GM18861 (cell line): Measurements from ENCODE around the gene CIB2.

Source experiments
- ATAC-seq: cut with Tn5 transposase; IDR thresholded peaks from one replicate; pipeline ENCODE4 v1.9.1; 2021; ENCODE audit not compliant: unreplicated experiment

The CIB2 gene

DNA sequence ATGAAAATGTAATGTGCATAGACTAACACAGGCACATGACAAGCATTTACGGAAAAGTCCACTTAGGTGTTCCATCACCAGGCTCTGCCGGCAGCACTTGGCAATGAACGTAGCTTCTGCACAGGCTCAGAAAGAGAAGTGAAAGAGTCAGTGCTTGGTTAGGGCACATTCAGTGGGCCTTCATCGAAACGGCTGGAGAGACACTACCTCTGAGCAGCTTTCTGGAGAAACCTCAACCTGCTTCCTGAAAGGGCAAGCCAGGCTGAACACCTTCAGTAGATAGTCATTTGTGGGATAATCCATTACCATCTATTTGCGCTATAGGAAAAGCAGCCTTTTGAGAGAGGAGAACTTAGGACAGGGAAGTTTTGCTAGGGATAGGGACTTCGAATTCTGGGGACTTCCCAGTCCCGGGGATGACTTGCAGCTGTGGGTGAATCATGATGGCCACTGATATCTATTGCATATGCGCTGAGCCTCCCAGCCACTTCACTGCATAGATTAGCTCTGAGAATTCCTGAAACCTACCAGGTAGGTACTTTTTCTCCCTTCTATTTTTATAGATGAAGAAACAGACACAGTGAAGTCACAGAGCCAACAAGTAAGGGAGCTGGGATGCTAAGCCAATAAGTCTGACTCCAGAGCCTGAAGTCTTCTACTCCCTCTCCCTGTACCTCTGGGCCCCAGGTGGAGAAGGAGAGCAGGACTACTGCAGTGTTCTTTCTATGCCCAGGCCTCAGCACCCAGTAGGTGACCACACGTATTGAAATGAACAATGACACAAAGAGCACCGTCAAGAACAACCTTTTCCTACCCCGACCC, 43.1 kb downstream of the CIB2 start:
- ATAC-seq: peak; percentile 78

DNA sequence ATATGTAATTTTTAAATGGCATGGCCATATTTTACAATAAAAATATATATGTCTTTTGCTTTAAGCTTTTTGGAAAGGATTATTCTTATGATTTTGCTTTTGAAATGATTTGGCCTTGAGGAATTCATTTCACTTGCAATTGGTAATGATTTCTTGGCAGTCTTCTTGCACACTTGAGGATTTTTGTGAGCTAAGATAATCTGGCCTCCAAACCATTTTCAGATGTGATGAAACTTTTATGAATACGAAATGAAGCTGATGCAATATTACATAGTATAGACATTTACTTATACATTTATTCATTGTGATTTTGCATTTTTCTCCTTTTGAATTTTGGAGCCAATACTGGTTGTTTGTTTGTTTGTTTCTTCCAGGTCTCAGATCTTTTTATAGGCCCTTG, 45.3 kb downstream of the CIB2 start:
- no peak for ATAC-seq

DNA sequence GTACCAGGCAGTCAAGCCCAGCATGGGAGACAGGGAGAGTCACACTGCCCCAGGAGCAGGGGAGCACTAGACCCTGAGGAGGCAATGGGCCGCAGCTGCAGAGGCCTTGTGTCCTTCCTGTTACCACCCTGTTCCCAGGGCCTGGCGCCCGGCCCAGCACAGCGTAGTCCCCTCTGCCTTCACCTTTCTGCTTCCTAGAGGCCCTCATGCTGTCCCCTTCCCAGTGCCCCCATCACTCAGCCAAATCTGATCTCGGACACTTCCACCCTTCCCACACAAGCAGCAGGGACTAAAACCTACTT, 46.8 kb downstream of the CIB2 start:
- no peak for ATAC-seq

DNA sequence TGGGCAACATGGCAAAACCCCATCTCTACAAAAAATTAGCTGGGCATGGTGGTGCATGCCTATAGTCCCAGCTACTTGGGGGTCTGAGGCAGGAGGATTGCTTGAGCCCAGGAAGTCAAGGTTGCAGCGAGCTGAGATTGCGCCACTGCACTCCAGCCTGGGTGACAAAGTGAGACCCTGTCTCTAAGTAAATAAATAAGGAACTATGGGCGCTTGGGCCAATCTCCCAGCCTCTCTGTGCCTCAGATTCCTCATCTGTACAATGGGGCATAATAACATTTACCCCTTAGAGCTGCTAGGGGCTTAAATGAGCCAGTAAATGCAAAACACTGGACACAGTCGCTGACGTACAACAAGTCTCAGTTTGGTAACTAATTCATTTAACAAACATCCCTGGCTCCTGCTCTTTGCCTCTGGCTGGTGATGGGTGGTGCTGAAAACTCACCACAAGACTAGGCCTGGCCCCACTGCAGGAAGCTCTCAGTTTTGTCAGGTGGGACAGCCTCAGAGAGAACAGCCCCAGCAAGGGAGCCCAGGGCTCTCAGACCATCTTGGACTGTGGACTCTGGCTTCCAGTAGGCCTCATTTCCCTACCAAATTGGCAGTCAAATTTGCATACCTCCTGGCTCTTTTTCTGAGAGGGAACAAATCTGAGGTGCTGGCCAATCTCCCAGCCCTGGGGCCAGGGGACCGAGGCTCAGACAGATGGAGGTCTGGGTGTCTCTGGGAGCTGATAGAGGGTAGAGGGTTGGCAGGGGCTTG, 47.4 kb downstream of the CIB2 start:
- no peak for ATAC-seq

DNA sequence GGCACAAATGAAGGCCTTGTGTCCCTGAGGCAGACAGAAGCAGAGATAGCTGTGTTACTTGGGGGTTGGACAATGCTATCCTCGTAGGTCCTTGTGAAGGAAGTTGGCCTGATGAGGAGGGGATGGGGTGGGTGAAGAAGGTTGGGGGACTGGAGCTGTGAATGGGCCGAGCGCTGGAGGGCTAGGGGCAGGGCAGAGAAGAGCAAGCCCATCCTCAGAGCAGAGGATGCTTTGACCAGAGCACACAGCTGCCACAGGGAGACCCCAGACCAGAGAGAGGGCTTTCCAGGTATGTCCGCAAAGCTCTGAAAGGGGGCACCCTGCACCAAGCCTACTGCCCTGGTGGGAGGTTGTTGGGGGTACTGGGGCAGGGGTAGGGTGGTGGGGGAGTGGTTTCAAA, 48.1 kb downstream of the CIB2 start:
- ATAC-seq: no peak

DNA sequence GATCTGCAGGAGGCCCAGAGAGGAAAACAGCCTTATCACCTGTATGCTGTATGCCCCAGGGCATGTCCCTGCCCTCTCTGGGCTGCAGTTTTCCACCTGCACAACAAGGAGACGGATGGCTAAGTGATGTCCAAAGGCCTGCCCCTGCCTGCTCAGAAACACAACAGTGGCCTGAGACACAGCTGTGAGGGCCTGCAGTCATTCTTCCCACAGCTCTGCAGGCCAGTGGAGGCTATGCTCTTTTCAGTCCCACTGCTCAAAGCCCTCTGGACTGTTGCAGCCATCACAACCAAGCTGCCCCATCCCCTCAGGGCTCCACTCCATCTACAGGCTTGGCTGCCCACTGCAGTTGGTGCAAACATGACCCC, 48.5 kb downstream of the CIB2 start:
- ATAC-seq: no peak

DNA sequence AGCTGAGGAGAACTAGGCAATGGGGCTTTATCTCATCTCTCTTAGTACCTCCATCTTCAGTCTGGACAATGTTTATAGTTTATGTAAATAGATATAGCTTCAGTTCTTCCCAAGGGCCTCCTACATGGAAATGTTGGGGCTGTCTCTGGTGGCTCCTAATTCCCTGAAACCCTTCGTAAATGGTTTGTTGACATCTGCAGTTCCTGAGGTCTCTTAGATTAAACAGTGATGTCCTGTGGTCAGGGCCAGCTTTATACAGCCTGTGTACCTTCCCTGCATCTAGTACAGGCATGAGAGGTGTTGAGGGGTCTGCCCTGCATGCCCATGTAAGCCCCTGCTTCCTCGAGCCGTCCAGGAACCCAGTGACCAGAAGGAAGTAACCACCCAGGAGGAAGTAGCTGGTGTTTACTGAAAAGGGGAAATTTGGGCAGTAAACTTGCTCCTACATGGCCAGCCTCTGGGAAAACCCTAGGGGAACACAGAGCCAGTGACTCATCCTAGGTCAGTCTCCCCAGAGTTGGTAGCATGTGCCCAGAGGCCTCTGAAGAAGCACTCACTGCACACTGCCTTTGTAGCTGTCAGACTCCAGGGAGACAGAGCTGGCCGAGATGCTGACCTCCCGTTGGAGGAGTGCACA, 49.0 kb downstream of the CIB2 start:
- ATAC-seq: no peak

DNA sequence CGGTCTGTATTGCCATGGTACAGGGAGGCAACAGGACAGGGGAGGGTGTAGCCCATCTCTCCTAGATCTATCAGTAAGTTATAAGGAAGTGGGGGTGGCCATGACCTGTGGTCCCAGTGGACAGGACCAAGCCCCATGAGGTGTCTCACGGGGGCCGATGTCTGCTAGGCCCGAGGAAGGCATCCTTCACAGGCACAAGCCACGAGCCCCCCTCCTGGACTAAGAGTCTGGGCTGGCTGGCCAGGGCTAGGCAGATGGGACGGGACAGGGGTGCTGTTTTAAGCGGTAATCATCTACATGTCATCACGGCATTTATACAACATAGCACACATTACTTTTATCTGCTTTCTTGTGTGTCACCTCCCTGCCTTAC, 51.2 kb downstream of the CIB2 start:
- no peak for ATAC-seq

DNA sequence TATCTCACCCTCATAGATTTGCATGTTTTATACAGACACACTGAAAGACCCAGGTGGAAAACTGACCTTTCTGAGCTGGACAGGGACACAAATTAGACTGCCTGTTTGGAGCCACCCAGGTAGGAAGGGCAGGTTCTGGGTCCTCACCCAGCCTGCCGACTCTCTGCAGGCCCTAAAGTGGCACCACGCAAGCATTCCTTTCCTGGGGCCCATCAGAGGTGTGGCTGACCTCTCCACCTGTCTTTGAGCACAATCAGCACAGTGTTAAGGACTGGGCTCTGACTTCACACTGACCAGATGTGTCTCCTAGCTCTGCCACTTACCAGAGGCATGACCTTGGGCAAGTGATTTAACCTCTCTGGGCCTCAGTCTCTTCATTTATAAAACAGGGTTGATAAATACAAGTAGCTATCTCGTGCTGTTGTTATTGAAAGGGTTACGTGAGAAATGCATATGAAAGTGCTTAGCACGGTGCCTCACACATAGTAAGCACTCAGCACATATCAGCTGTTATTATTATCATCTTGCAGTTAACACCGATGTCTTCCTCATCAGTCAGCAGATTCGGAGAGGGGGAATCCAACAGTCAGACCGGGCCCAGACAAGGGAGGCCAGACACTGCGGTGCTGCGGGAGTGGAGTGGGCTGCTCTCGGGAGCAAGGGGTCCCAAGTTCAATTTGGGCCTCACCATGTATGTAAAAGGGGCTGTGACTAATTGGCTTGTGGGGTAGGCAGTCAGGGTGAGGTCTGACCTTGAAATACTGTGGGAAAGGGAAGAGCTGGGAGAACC, 51.8 kb downstream of the CIB2 start:
- no peak for ATAC-seq

DNA sequence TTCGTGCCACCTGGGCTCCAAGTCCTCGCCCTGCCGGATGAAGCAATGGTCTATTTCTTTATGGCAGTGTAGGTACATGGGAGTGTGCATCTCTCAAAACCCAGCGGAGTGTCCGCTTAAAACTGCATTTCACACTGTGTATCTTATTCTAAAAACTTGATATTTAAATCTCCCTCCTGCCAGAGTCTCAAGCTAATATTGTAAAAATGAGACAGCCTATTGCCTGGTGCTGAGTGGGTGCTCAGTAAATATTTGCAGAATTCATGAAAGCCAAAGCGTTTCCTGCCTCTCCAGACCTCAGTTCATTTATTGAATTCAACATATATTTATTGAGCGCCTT, 53.4 kb downstream of the CIB2 start:
- no peak for ATAC-seq

DNA sequence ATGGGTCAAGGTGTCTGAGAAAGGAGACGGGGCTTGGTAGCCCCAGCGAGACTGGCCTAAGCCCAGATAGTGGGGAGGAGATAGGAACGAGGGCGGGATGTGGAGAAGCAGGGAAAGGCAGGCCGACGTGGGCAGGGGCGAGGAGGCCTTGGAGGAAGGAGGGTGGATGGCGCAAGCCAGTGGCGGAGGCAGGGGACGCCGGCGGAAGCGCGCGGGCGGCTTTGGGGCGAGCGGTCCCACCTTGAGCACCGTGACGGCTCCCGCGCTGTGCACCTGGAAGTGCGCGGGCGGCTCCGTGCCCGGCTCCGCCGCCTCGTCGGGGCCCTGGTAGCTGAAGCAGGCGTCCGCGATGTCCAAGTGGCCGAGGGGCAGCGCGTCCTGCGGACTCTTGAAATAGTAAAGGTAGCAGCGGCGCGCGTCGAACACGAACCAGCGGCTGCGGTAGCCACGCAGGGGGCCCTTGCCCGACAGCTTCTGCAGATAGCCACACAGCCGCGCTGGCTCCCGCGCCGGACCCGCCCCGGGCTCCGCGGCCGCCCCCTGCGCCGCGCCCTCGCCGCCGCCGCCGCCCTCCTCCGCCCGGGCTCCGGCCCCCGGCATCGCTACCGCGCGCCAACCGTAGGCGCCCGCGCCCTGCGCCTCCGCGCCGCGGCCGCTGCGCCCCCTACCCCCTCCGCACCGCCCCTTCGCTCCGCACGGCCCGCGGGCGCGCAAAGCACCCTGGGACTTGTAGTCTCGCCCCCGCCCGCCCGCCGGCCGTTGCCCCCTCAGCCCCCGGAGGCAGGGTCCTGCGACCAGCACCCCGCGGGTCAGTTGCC, 54.0 kb downstream of the CIB2 start, which contains the start of gene TBC1D2B:
Gene TBC1D2B (minus strand): TSS at position 659 of the 818 bp plus-strand sequence. CDS start 59 bp downstream, at position 600.
- ATAC-seq: peak; percentile 46

DNA sequence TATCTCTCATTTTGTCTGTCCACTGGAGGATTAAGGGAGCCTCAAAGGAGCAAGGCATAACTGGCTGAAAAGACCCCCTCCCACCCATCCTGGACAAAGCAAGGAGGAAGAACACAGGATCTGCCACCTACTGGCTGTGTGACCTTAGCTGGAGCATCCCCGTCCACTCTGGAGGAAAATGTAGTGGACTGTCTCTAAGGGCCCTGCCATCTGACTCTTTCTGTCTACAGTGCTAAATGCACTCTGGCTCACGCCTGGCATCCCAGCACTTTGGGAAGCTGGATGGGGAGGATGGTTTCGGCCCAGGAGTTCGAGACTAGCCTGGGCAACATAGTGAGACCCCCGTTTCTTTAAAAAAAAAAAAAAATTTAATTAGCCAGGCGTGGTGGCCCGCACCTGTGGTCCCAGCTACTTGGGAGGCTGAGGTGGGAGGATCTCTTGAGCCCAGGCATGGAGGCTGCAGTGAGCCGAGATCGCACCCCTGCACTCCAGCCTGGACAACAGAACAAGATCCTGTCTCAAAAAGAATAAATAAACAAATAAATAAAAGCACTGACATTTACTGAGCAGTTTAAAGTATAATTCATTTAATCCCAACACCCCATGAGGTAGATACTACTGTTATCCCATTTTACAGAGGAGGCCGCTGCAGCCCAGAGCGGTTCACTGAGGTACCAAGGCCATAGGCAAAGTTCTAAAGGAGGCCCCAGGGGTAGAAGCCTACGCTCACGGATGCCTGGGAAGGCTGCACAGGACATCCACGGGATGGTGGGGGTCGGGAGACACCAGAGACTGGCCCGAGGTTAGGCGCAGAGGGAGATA, 54.8 kb downstream of the CIB2 start:
- no peak for ATAC-seq

DNA sequence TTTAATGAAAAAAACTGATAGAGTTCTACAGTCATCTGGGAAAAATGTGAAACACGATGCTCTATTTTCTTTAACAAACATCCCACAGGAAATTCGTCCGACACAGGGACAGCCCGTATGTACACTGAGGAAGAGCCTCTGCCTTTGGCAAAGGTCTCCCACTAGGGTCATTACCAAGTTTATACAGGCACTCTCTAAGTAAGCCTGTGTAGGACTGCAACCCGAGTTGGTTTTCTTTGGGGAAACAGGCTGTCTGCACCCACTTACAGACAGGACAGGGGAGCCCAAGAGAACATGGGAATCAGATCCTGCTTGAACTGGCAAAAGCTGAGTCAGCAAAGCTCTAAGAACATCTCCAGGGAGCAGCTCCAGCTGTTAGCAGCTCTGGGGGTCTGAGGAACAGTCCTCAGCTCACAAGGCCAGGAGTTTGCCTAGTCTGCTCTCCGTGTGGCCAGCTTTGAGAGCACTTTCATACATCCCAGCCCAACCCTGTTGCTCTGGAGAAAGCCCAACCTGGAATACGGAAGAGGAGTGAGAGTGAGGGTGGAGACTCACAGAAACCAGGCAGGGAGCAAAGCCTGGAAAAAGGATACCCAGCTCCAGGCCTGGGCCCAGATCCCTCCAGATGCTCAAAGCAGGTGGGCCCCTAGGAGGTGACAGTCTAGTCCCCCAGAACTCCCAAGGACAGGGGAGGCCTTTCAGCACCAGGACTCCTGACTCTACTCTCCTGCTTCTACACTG, 55.6 kb downstream of the CIB2 start:
- ATAC-seq: no peak

DNA sequence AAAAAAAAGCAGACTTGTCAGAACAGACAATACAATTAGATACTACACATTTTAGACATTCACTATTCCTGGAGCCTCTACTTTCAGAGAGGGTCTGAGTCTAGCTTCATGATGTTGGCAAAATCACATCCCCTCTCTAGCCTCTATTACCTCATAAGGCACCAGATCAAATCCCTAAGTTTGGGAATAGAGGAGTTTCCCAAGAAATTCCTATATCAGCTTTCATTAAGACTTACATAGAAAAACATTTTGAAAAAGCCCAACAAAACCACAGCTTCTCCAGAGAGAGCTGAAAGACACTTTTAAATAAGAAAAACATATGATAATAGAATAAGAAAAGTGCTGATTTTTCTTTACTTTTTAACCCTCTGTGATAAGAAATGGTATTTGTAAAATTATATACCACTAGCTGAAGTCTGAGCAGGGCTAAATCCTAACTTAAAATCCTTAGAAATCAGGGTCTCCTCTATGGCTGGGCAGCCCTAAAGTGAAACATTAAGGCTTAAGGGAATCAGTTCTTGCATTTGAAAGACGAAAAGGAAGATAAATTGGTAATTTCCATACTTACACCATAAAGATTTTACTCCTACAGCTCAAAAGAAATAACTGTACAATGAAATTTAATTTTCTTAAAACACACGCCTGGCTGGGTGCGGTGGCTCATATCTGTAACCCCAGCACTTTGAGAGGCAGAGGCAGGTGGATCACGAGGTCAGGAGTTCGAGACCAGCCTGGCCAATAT, 58.0 kb downstream of the CIB2 start:
- ATAC-seq: no peak

DNA sequence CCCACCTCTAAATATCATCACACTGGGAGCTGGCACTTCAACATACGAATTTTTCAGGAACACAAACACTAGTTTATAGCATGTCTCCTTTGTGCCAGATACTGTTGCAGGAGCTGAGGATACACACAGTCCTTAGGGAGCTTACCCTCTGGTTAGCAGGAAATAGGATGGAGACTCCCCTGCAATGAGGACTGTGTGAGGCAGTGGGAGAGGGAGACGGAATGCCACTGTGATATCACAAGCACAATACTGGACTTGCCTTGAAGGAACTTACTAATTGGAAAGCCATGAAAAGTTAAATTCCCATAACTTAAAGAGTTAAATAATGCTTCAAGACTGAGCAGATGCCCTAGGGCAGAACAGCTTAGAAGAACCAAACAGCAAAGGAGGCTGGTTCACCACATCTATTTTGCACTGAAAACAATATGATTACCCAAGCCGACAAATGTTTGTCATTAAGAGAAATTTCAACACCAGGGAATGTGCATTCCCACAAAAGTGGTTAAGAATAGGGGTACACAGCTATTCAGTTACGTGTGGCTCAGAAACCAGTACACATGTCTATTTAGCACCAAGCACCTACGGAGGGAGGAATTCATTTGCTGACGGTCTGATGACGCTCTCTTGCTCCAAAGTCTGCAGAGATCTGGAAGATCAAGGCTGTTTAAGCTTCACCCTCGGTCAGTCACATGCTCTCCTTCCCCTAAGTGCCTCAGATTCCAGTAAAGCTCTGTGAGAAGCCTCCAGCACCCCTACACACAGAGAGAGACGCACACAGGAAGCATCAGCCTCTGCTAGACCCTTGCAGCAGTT, 59.0 kb downstream of the CIB2 start:
- ATAC-seq: no peak

DNA sequence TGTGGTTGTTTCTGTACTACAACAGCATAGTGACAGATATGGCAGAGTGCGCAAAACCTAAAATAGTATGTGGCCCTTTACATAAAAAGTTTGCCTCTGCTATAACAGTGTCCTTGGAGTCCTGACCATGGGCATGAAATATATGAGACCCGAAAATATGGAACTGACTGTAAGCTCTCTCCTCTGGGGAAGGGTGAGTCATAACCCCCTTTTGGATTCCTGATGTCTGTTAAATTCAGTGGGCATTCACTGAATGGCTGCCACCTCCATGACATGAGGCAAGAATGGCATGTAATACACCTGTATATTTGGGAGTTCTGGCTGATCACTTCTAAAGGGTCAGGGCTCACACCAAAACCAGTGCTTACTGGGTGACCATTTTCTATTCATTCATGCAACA, 59.9 kb downstream of the CIB2 start:
- ATAC-seq: no peak

DNA sequence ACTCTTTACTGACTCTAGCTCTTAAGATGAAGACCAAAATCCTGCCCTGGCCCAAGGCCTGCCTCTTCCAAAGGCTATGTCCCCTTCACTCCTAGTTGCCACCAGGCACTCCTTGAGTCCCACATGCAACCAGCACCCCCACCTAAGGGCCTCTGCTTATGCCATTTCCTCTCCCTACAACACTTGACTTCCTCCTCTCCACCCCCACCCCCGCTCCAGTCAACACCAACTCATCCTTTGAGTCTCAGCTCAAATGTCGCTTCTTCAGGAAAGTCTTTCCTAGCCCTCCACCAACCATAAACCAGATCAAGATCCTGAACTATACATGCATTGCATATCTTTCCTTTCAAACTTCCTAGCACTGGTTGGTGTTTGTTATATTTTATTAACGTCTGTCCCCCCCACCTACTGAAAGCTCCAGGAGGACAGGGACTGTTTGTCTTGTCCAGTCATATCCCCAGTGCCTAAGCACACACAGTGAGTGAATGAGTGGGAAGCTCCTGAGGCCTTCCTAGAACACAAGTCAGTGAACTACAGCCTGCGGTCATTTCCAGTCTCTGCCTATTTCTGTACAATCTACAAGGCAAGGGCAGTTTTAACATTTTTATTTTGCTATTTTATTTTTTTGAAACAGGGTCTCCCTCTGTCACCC, 61.1 kb downstream of the CIB2 start:
- ATAC-seq: no peak
